DND-41 (cell line): ENCODE data around the gene ZNF79.

Experiments used
- ATAC-seq: fragments of 200-7000 bp; cut with Tn5 transposase; 3 replicates; pipeline ENCODE4 v1.9.1; 2021; ENCODE audit warnings: low read depth; ENCODE audit not compliant: insufficient read depth
- DNase-seq: peaks from one replicate; pipeline ENCODE4 v3.0.0-alpha.2; 2020
- H2AFZ ChIP-seq: 2 replicates; pipeline ENCODE4 v1.6.0; 2012; ENCODE audit warnings: low read depth, low read length
- H3K27ac ChIP-seq: 2 replicates; pipeline ENCODE4 v1.5.1; 2012; ENCODE audit warnings: low read length, inconsistent platforms
- H3K27me3 ChIP-seq: fragments of 200-600 bp; sonication (generic); 2 replicates; pipeline ENCODE4 v1.6.0; 2012; ENCODE audit warnings: low read length, mild to moderate bottlenecking, inconsistent platforms; ENCODE audit not compliant: insufficient read depth, poor library complexity
- H3K36me3 ChIP-seq: 2 replicates; pipeline ENCODE4 v1.5.1; 2012; ENCODE audit warnings: low read length, inconsistent platforms; ENCODE audit not compliant: insufficient read depth
- H3K4me1 ChIP-seq: 2 replicates; pipeline ENCODE4 v1.5.1; 2012; ENCODE audit warnings: mild to moderate bottlenecking, low read length; ENCODE audit not compliant: insufficient read depth
- H3K4me2 ChIP-seq: 2 replicates; pipeline ENCODE4 v1.6.0; 2012; ENCODE audit warnings: mild to moderate bottlenecking, moderate library complexity, low read length, inconsistent platforms; ENCODE audit not compliant: insufficient read depth
- H3K4me3 ChIP-seq, 2 experiments: fragments of 200-600 bp in 1 of 2; shearing (Covaris generic) in 1 of 2; 2 replicates each; pipeline ENCODE4 v1.5.1; 2012 to 2016; ENCODE audit warnings: inconsistent platforms in 2 of 2, low read length in 2 of 2, mild to moderate bottlenecking in 2 of 2, low read depth in 1 of 2, moderate library complexity in 1 of 2
- H3K79me2 ChIP-seq: 2 replicates; pipeline ENCODE4 v1.6.0; 2012; ENCODE audit warnings: low read length, inconsistent platforms; ENCODE audit not compliant: insufficient read depth
- H3K9ac ChIP-seq: 2 replicates; pipeline ENCODE4 v1.6.0; 2012; ENCODE audit warnings: low read depth, mild to moderate bottlenecking, inconsistent platforms, low read length, moderate library complexity
- H3K9me3 ChIP-seq: 2 replicates; pipeline ENCODE4 v1.5.1; 2012; ENCODE audit warnings: low read length, moderate library complexity, mild to moderate bottlenecking, inconsistent platforms; ENCODE audit not compliant: insufficient read depth, severe bottlenecking
- H4K20me1 ChIP-seq: 2 replicates; pipeline ENCODE4 v1.6.0; 2012; ENCODE audit warnings: low read length; ENCODE audit not compliant: insufficient read depth
- CTCF ChIP-seq: IDR thresholded peaks from 2 replicates; pipeline ENCODE4 v1.5.1; 2012; ENCODE audit warnings: borderline replicate concordance, low read length, moderate library complexity, mild to moderate bottlenecking; ENCODE audit not compliant: poor library complexity, severe bottlenecking; ENCODE audit errors: extremely low read depth
- EZH2 ChIP-seq: IDR thresholded peaks from 3 replicates; pipeline ENCODE4 v1.6.1; 2012; ENCODE audit warnings: borderline replicate concordance, low read depth, mild to moderate bottlenecking, moderate library complexity, low read length, inconsistent platforms; ENCODE audit not compliant: severe bottlenecking

Gene ZNF79

GRCh38 chr9:127424676-127424999 lies 456 bp downstream of the ZNF79 start:
- ATAC-seq (peak; percentile 44), DNase-seq (no peak)
- TF ChIP-seq CTCF (no peak), EZH2 (no peak)
- H2AFZ ChIP-seq = peak overlapping the region; percentile 89
- peak overlapping the region; percentile 45 to 89; a peak in 3 of 4 replicates for H3K4me3 ChIP-seq
- H3K36me3 ChIP-seq = peaks cover 7% of the 10 kb centered on the region; the same call in 1 of the 2 replicates
- no peaks in the 10 kb centered on the region for H4K20me1 ChIP-seq
- H3K4me2 ChIP-seq = peak overlapping the region; percentile 92
- H3K4me1 ChIP-seq = peaks cover 31% of the 10 kb centered on the region
- H3K9ac ChIP-seq = peak overlapping the region; percentile 71
- H3K27ac ChIP-seq = peak overlapping the region; percentile 81
- no peaks in the 10 kb centered on the region for H3K9me3 ChIP-seq
- H3K27me3 ChIP-seq = no peaks in the 10 kb centered on the region
- peaks cover 42% of the 10 kb centered on the region for H3K79me2 ChIP-seq

GRCh38 chr9:127426756-127427155 lies 2.6 kb downstream of the ZNF79 start:
- H3K4me2 ChIP-seq = peak overlapping the region; percentile 92; the same call in 1 of the 2 replicates
- no peak overlapping the region for H3K9ac ChIP-seq
- no peak overlapping the region for H3K4me3 ChIP-seq
- peaks cover 16% of the 10 kb centered on the region for H3K36me3 ChIP-seq
- H3K9me3 ChIP-seq = no peaks in the 10 kb centered on the region
- DNase-seq = no peak
- ATAC-seq = no peak
- no peak for TF ChIP-seq EZH2
- no peak for TF ChIP-seq CTCF
- H3K27me3 ChIP-seq = no peaks in the 10 kb centered on the region
- peaks cover 42% of the 10 kb centered on the region for H3K79me2 ChIP-seq
- H4K20me1 ChIP-seq = no peaks in the 10 kb centered on the region
- H2AFZ ChIP-seq = no peak overlapping the region
- H3K4me1 ChIP-seq = peaks cover 31% of the 10 kb centered on the region
- H3K27ac ChIP-seq = no peak overlapping the region

GRCh38 chr9:127428348-127428747 lies 4.2 kb downstream of the ZNF79 start:
- no peak overlapping the region for H3K4me2 ChIP-seq
- H3K9ac ChIP-seq = no peak overlapping the region
- no peaks in the 10 kb centered on the region for H3K9me3 ChIP-seq
- H3K36me3 ChIP-seq = peaks cover 22% of the 10 kb centered on the region
- no peak for ATAC-seq
- no peak for TF ChIP-seq EZH2
- no peak for TF ChIP-seq CTCF
- H4K20me1 ChIP-seq = no peaks in the 10 kb centered on the region
- no peak overlapping the region for H3K4me3 ChIP-seq
- no peak for DNase-seq
- peaks cover 21% of the 10 kb centered on the region for H3K4me1 ChIP-seq
- H3K27me3 ChIP-seq = no peaks in the 10 kb centered on the region
- no peak overlapping the region for H3K27ac ChIP-seq
- peaks cover 37% of the 10 kb centered on the region for H3K79me2 ChIP-seq
- no peak overlapping the region for H2AFZ ChIP-seq

GRCh38 chr9:127430415-127430814 lies 6.2 kb downstream of the ZNF79 start:
- TF ChIP-seq CTCF (no peak), EZH2 (no peak)
- Histone ChIP-seq H3K36me3 (peaks cover 42% of the 10 kb centered on the region), H4K20me1 (no peaks in the 10 kb centered on the region), H3K9me3 (no peaks in the 10 kb centered on the region), H3K79me2 (peaks cover 23% of the 10 kb centered on the region), H3K4me2 (no peak overlapping the region), H3K4me1 (peaks cover 13% of the 10 kb centered on the region), H2AFZ (no peak overlapping the region), H3K9ac (no peak overlapping the region), H3K27ac (no peak overlapping the region), H3K4me3 (no peak overlapping the region), H3K27me3 (no peaks in the 10 kb centered on the region)
- ATAC-seq = no peak
- no peak for DNase-seq
